K562 (cell line): Measurements from ENCODE around the gene CRK. TPM values are rescaled to one million over a fixed set of nuclear protein-coding genes. Genes with fewer than 3 reads are reported as not detected.

Experiments
- ADNP ChIP-seq: fragments of 200-800 bp; sonication (Bioruptor generic); IDR thresholded peaks from 2 replicates; pipeline ENCODE4 v1.6.1; 2016; ENCODE audit warnings: missing genetic modification characterization, missing compliant biosample characterization
- ASH1L ChIP-seq: fragments of 450-650 bp; IDR thresholded peaks from 2 replicates; pipeline ENCODE4 v1.6.1; 2018; ENCODE audit warnings: borderline replicate concordance, mild to moderate bottlenecking, low read depth; ENCODE audit not compliant: partially characterized antibody
- BCOR ChIP-seq: fragments of 450-650 bp; IDR thresholded peaks from 2 replicates; pipeline ENCODE4 v1.6.1; 2016
- CBFA2T2 ChIP-seq: fragments of 450-650 bp; conservative IDR thresholded peaks from 2 replicates; pipeline ENCODE4 v1.6.1; 2017; ENCODE audit warnings: mild to moderate bottlenecking
- DDX20 ChIP-seq: fragments of 450-650 bp; IDR thresholded peaks from 2 replicates; pipeline ENCODE4 v1.6.1; 2016; ENCODE audit warnings: missing genetic modification characterization, low read depth, mild to moderate bottlenecking, missing compliant biosample characterization, moderate library complexity
- DIDO1 ChIP-seq: fragments of 450-650 bp; IDR thresholded peaks from 2 replicates; pipeline ENCODE4 v1.6.1; 2016; ENCODE audit warnings: low read depth, missing biosample characterization, missing genetic modification characterization
- E2F3 ChIP-seq: fragments of 250-450 bp; sonication (Bioruptor Pico); IDR thresholded peaks from 2 replicates; pipeline ENCODE4 v1.4.0; 2020; ENCODE audit warnings: mild to moderate bottlenecking
- ELF4 ChIP-seq: fragments of 450-650 bp; formaldehyde crosslinking; IDR thresholded peaks from 2 replicates; pipeline ENCODE4 v1.4.0; 2022; ENCODE audit warnings: missing genetic modification characterization
- ESRRA ChIP-seq: fragments of 450-650 bp; IDR thresholded peaks from 2 replicates; pipeline ENCODE4 v1.6.1; 2014; ENCODE audit warnings: low read depth, mild to moderate bottlenecking, moderate library complexity, borderline replicate concordance
- FOXJ2 ChIP-seq: fragments of 200-800 bp; sonication (Bioruptor generic); IDR thresholded peaks from 2 replicates; pipeline ENCODE4 v1.6.1; 2016; ENCODE audit warnings: missing genetic modification characterization, missing compliant biosample characterization
- FOXK1 ChIP-seq: sonication (generic); formaldehyde crosslinking; IDR thresholded peaks from 2 replicates; pipeline ENCODE4 v1.8.0; 2022; ENCODE audit warnings: missing genetic modification reagents, mild to moderate bottlenecking, borderline replicate concordance
- GABPA ChIP-seq: fragments of 200-800 bp; sonication (Bioruptor generic); conservative IDR thresholded peaks from 2 replicates; pipeline ENCODE4 v1.6.1; 2016; ENCODE audit warnings: low read depth, missing genetic modification characterization, missing compliant biosample characterization
- GTF2E2 ChIP-seq: fragments of 200-800 bp; sonication (Bioruptor generic); IDR thresholded peaks from 2 replicates; pipeline ENCODE4 v1.6.1; 2016; ENCODE audit warnings: missing genetic modification characterization, missing compliant biosample characterization
- HSF4 ChIP-seq: fragments of 250-450 bp; sonication (Bioruptor Pico); IDR thresholded peaks from 2 replicates; pipeline ENCODE4 v2.1.2; 2022; ENCODE audit warnings: mild to moderate bottlenecking, moderate library complexity, borderline replicate concordance
- KAT8 ChIP-seq: fragments of 450-650 bp; IDR thresholded peaks from 2 replicates; pipeline ENCODE4 v1.6.1; 2016; ENCODE audit warnings: low read depth, mild to moderate bottlenecking
- MBD2 ChIP-seq: sonication (generic); IDR thresholded peaks from 2 replicates; pipeline ENCODE4 v1.6.1; 2016; ENCODE audit warnings: low read depth, borderline replicate concordance
- MYC ChIP-seq, 2 experiments: fragments of 250-450 bp in 1 of 2; sonication (Bioruptor Pico) in 1 of 2; IDR thresholded peaks; 2 replicates each; pipeline versions ENCODE4 v1.5.1 to v1.6.1; 2012 to 2021; ENCODE audit warnings: low read depth in 2 of 2, borderline replicate concordance in 1 of 2, improper control_type of control experiment in 1 of 2, low read length in 1 of 2, mild to moderate bottlenecking in 1 of 2, moderate library complexity in 1 of 2
- NONO ChIP-seq, 2 experiments: fragments of 200-400 bp in 1 of 2; fragments of 450-650 bp in 1 of 2; formaldehyde crosslinking in 1 of 2; IDR thresholded peaks; 2 replicates each; pipeline ENCODE4 v1.6.1; 2017; ENCODE audit warnings: low read depth in 2 of 2, mild to moderate bottlenecking in 2 of 2, moderate library complexity in 2 of 2, low read length in 1 of 2
- SMARCC2 ChIP-seq: fragments of 450-650 bp; IDR thresholded peaks from 2 replicates; pipeline ENCODE4 v1.6.1; 2017; ENCODE audit warnings: antibody characterized with exemption, moderate library complexity, mild to moderate bottlenecking, low read depth
- TBL1XR1 ChIP-seq, 2 experiments: IDR thresholded peaks; 2 replicates each; pipeline ENCODE4 v1.6.1; 2012; ENCODE audit warnings: improper control_type of control experiment in 2 of 2, low read length in 2 of 2, mild to moderate bottlenecking in 1 of 2
- TEAD1 ChIP-seq, 2 experiments: fragments of 450-650 bp in 1 of 2; sonication (generic) in 1 of 2; formaldehyde crosslinking; IDR thresholded peaks; 2 replicates each; pipeline versions ENCODE4 v1.4.0 to v1.8.0; 2020 to 2022; ENCODE audit warnings: mild to moderate bottlenecking in 2 of 2, missing genetic modification reagents in 1 of 2
- TOE1 ChIP-seq, 2 experiments: fragments of 450-650 bp in 1 of 2; sonication (generic) in 1 of 2; formaldehyde crosslinking in 1 of 2; IDR thresholded peaks; 2 replicates each; pipeline versions ENCODE4 v1.7.1 to v1.8.0; 2016 to 2022; ENCODE audit warnings: borderline replicate concordance in 2 of 2, mild to moderate bottlenecking in 2 of 2, antibody characterized with exemption in 1 of 2, inconsistent platforms in 1 of 2, low read depth in 1 of 2, missing genetic modification reagents in 1 of 2, moderate library complexity in 1 of 2
- U2AF2 ChIP-seq: fragments of 200-400 bp; formaldehyde crosslinking; optimal IDR thresholded peaks from 2 replicates; pipeline ENCODE3; 2017; ENCODE audit warnings: low read depth, mild to moderate bottlenecking, low read length
- ZBTB9 ChIP-seq: fragments of 450-650 bp; formaldehyde crosslinking; IDR thresholded peaks from 2 replicates; pipeline ENCODE4 v1.4.0; 2020; ENCODE audit warnings: mild to moderate bottlenecking, moderate library complexity
- ZFP30 ChIP-seq: fragments of 250-450 bp; sonication (Bioruptor Pico); IDR thresholded peaks from 2 replicates; pipeline ENCODE4 v1.8.0; 2022; ENCODE audit warnings: moderate library complexity, mild to moderate bottlenecking, inconsistent platforms, borderline replicate concordance
- ZNF224 ChIP-seq: sonication (generic); formaldehyde crosslinking; IDR thresholded peaks from 2 replicates; pipeline ENCODE4 v1.8.0; 2022; ENCODE audit warnings: mild to moderate bottlenecking, missing genetic modification reagents
- polyA plus RNA-seq, 8 experiments: library from polyadenylated mRNA; depleted of rRNA in 4 of 8; stranded (reverse) in 5 of 8; unstranded in 3 of 8; fragments of >200 nt; fragmentation: Nextera tagmentation in 2 of 8; fragmentation: Illumina TruSeq in 1 of 8; extraction: Ambion mirVana in 2 of 8; extraction: Trizol in 1 of 8; gene quantifications; 2 replicates each; pipeline versions ENCODE4 v1.2.1 to v1.2.3, GENCODE V29; 2011 to 2014; ENCODE audit warnings: inconsistent platforms in 1 of 8, missing spikeins in 1 of 8
- total RNA-seq, 7 experiments: library from RNA; depleted of rRNA in 6 of 7; stranded (reverse); fragments of >200 nt in 6 of 7; fragmentation: Illumina TruSeq in 2 of 7; extraction: Trizol in 2 of 7; gene quantifications; 2 replicates each; pipeline versions ENCODE4 v1.2.1 to v1.2.3, GENCODE V29; 2011 to 2021; ENCODE audit warnings: low replicate concordance in 1 of 7

Gene CRK
- total and polyA plus RNA-seq, 9 of the 15 experiments (the other 6 are each of a cell fraction or from before 2014, with no cell fraction given) = 13.1 to 40.2 (median 26.1) TPM

GRCh38 chr17:1487939-1488825 lies 32.1 kb upstream of the CRK start (continued):
- TF ChIP-seq ESRRA = peak; percentile 63; the same call in 1 of the 2 replicates
- no peak for TF ChIP-seq U2AF2
- TF ChIP-seq E2F3 (CRISPR knock-in tag) = no peak
- no peak for TF ChIP-seq KAT8
- TF ChIP-seq BCOR = no peak
- TF ChIP-seq FOXK1 (CRISPR knock-in tag) = no peak
- TF ChIP-seq DIDO1 = no peak
- TF ChIP-seq NONO (IDR thresholded peaks at IDR 0.05; ENCODE audit: low read depth in 2 of 2, low read length in 1 of 2) = peak in 1 of 2 experiments; percentile 44; a peak in 1 of 4 replicates
- TF ChIP-seq TBL1XR1 (IDR thresholded peaks at IDR 0.05; ENCODE audit: low read length in 2 of 2) = no peak
- TF ChIP-seq ELF4 = no peak
- no peak for TF ChIP-seq FOXJ2 (tag)
- TF ChIP-seq MBD2 = no peak
- TF ChIP-seq ZNF224 (CRISPR knock-in tag) = no peak
- no peak for TF ChIP-seq ZBTB9
- TF ChIP-seq ASH1L = no peak
- TF ChIP-seq HSF4 (CRISPR knock-in tag) = no peak
- no peak for TF ChIP-seq SMARCC2
- no peak for TF ChIP-seq DDX20 (tag)
- TF ChIP-seq MYC (IDR thresholded peaks at IDR 0.05; ENCODE audit: low read depth, low read length) = no peak; the same call in none of the 2 replicates
- no peak for TF ChIP-seq MYC (CRISPR knock-in tag; IDR thresholded peaks at IDR 0.05; ENCODE audit: borderline replicate concordance, low read depth)
- TF ChIP-seq TEAD1 (CRISPR knock-in tag; IDR thresholded peaks at IDR 0.05) = peak in 1 of 2 experiments; percentile 94; a peak in 2 of 4 replicates
- no peak for TF ChIP-seq ZFP30 (CRISPR knock-in tag)
- TF ChIP-seq ADNP (tag) = no peak
- peak; percentile 15; the same call in 1 of the 2 replicates for TF ChIP-seq CBFA2T2
- peak; percentile 48; the same call in 1 of the 2 replicates for TF ChIP-seq GABPA
- no peak for TF ChIP-seq GTF2E2 (tag)
- TF ChIP-seq TOE1 (IDR thresholded peaks at IDR 0.05; ENCODE audit: borderline replicate concordance) = no peak
- TF ChIP-seq TOE1 (CRISPR knock-in tag; IDR thresholded peaks at IDR 0.05; ENCODE audit: borderline replicate concordance, low read depth) = no peak
